Panc1 (cell line): Measurements from ENCODE around the gene NEUROG1. TPM values are rescaled to one million over a fixed set of nuclear protein-coding genes. Genes with fewer than 3 reads are reported as not detected.

Experiments used
- ATAC-seq: fragments of 200-7000 bp; cut with Tn5 transposase; 2 replicates; pipeline ENCODE4 v1.9.1; 2020; ENCODE audit warnings: mild to moderate bottlenecking, moderate library complexity
- BruUV-seq: library from RNA; stranded (reverse); fragments of 400-500 nt; replicated peaks from 2 replicates; lab custom pipeline; 2021; lab: Mats Ljungman, UMichigan
- CTCF ChIA-PET: fragments of 300-600 bp; sonication (Branson Sonifier 250); formaldehyde crosslinking; loops from one replicate; lab custom pipeline; 2022; ENCODE audit warnings: antibody characterized with exemption; lab: Charles Lee
- POLR2A ChIA-PET: fragments of 300-600 bp; sonication (Branson Sonifier 250); formaldehyde crosslinking; loops from one replicate; lab custom pipeline; 2022; ENCODE audit warnings: antibody characterized with exemption; lab: Charles Lee
- DNase-seq: peaks from one replicate; pipeline ENCODE4 v3.0.0-alpha.2; 2010; ENCODE audit warnings: low read depth, low spot score
- H3K27ac ChIP-seq: 2 replicates; pipeline ENCODE4 v1.5.1; 2011; ENCODE audit warnings: mild to moderate bottlenecking, low read length, inconsistent platforms
- H3K27me3 ChIP-seq: fragments of 200-500 bp; sonication (Bioruptor generic); 2 replicates; pipeline ENCODE4 v1.6.0; 2014; ENCODE audit warnings: low read length, inconsistent platforms; ENCODE audit not compliant: control insufficient read depth, insufficient read depth
- H3K36me3 ChIP-seq: fragments of 200-500 bp; sonication (Bioruptor generic); 2 replicates; pipeline ENCODE4 v1.5.1; 2014; ENCODE audit warnings: inconsistent platforms, mild to moderate bottlenecking, low read length, moderate library complexity; ENCODE audit not compliant: control insufficient read depth, insufficient read depth
- H3K4me1 ChIP-seq: 2 replicates; pipeline ENCODE4 v1.5.1; 2011; ENCODE audit warnings: inconsistent platforms, mild to moderate bottlenecking, low read length, moderate library complexity; ENCODE audit not compliant: control insufficient read depth, insufficient read depth
- H3K4me3 ChIP-seq, 2 experiments: 2 replicates each; pipeline ENCODE4 v1.5.1; 2011 to 2012; ENCODE audit warnings: low read depth in 2 of 2, low read length in 2 of 2, mild to moderate bottlenecking in 2 of 2, inconsistent platforms in 1 of 2, moderate library complexity in 1 of 2
- H3K9me3 ChIP-seq: fragments of 200-500 bp; sonication (Bioruptor generic); 2 replicates; pipeline ENCODE4 v1.5.1; 2014; ENCODE audit warnings: low read depth, mild to moderate bottlenecking, inconsistent platforms, low read length, moderate library complexity; ENCODE audit not compliant: control insufficient read depth, insufficient read depth
- CTCF ChIP-seq: fragments of 450-650 bp; IDR thresholded peaks from 2 replicates; pipeline ENCODE4 v1.5.1; 2017; ENCODE audit warnings: mild to moderate bottlenecking
- POLR2AphosphoS5 ChIP-seq: IDR thresholded peaks from 2 replicates; pipeline ENCODE4 v1.6.1; 2012; ENCODE audit warnings: mild to moderate bottlenecking, low read depth, low read length, moderate library complexity
- REST ChIP-seq, 2 experiments: IDR thresholded peaks; 2 replicates each; pipeline ENCODE4 v1.6.1; 2011 to 2012; ENCODE audit warnings: low read depth in 2 of 2, control low read depth in 1 of 2, low read length in 1 of 2, mild to moderate bottlenecking in 1 of 2, moderate library complexity in 1 of 2; ENCODE audit not compliant: insufficient read depth in 1 of 2
- SIN3A ChIP-seq: IDR thresholded peaks from 2 replicates; pipeline ENCODE4 v1.6.1; 2012; ENCODE audit warnings: low read depth, mild to moderate bottlenecking, low read length, moderate library complexity, borderline replicate concordance; ENCODE audit not compliant: insufficient read depth
- TCF7L2 ChIP-seq: IDR thresholded peaks from 2 replicates; pipeline ENCODE4 v1.6.1; 2011; ENCODE audit warnings: mild to moderate bottlenecking, low read depth, low read length, inconsistent platforms
- in situ Hi-C: cut with HindIII; loops from 2 replicates; pipeline ENCODE4 v1.10.0; 2016; ENCODE audit warnings: low sequenced_read_pairs, low pct_unique_long_range_greater_than_20kb
- intact Hi-C: fragments of 100-400 bp; cut with micrococcal nuclease; formaldehyde crosslinking; loops from one replicate; pipeline ENCODE4 v1.10.0; 2022; ENCODE audit not compliant: unreplicated experiment
- total RNA-seq: library from RNA; stranded (reverse); gene quantifications from one replicate; pipeline ENCODE4 v1.2.1, GENCODE V29; 2021; ENCODE audit not compliant: unreplicated experiment

NEUROG1 gene
- total RNA-seq, 1 experiment from 2014 or later: not detected

GRCh38 chr5:135521964-135522363, 13.8 kb downstream of the NEUROG1 start:
- Histone ChIP-seq H3K27ac (no peak overlapping the region), H3K4me1 (no peaks in the 10 kb centered on the region), H3K27me3 (peaks cover 8% of the 10 kb centered on the region), H3K9me3 (no peaks in the 10 kb centered on the region), H3K4me3 (no peak overlapping the region), H3K36me3 (no peaks in the 10 kb centered on the region)
- DNase-seq (no peak), ATAC-seq (no peak)
- in situ Hi-C loops (no loop called here), intact Hi-C loops (no loop called here)
- POLR2A ChIA-PET: no interaction called here
- no peak for TF ChIP-seq REST (IDR thresholded peaks at IDR 0.05; ENCODE audit: insufficient read depth in 1 of 2, low read depth in 2 of 2, low read length in 1 of 2)
- no peak for TF ChIP-seq CTCF
- TF ChIP-seq TCF7L2: no peak
- TF ChIP-seq SIN3A: no peak
- TF ChIP-seq POLR2AphosphoS5: no peak
- CTCF ChIA-PET: no interaction called here
- BruUV-seq: no TSS peak

- no peak overlapping the region for H3K4me3 ChIP-seq
- ATAC-seq: no peak
- intact Hi-C loops: no loop called here
- peaks cover 8% of the 10 kb centered on the region for H3K27me3 ChIP-seq
- in situ Hi-C loops: no loop called here
- H3K36me3 ChIP-seq: no peaks in the 10 kb centered on the region
- no peak overlapping the region for H3K27ac ChIP-seq
- CTCF ChIA-PET: no interaction called here
- POLR2A ChIA-PET: no interaction called here
- no peak for TF ChIP-seq POLR2AphosphoS5
- no peak for DNase-seq
- H3K4me1 ChIP-seq: no peaks in the 10 kb centered on the region
- no peaks in the 10 kb centered on the region for H3K9me3 ChIP-seq
- BruUV-seq: no TSS peak
Measured at GRCh38 chr5:135517631-135518030, 18.1 kb downstream of the NEUROG1 start.

GRCh38 chr5:135514116-135514515, 21.6 kb downstream of the NEUROG1 start:
- DNase-seq (no peak), ATAC-seq (no peak)
- H3K27me3 ChIP-seq: peaks cover 4% of the 10 kb centered on the region
- ChIA-PET CTCF (no interaction called here), POLR2A (no interaction called here)
- no peaks in the 10 kb centered on the region for H3K4me1 ChIP-seq
- H3K27ac ChIP-seq: no peak overlapping the region
- no peak overlapping the region for H3K4me3 ChIP-seq
- TF ChIP-seq POLR2AphosphoS5 (no peak), CTCF (no peak), SIN3A (no peak), REST (IDR thresholded peaks at IDR 0.05; ENCODE audit: insufficient read depth in 1 of 2, low read depth in 2 of 2, low read length in 1 of 2) (no peak), TCF7L2 (no peak)
- in situ Hi-C loops: no loop called here
- no TSS peak for BruUV-seq
- H3K9me3 ChIP-seq: no peaks in the 10 kb centered on the region
- H3K36me3 ChIP-seq: no peaks in the 10 kb centered on the region
- intact Hi-C loops: no loop called here
